Sciatic nerve (tissue), 2 donors: Measurements from ENCODE around the gene HSDL1. TPM values are rescaled to one million over a fixed set of nuclear protein-coding genes. Genes with fewer than 3 reads are reported as not detected.
"Not testable (repeated sequence)": the region's sequence is repeated elsewhere in the genome, so short reads cannot be mapped to it uniquely, and the experiment has no call there.

Experiments used
- ATAC-seq: fragments of 200-7000 bp; cut with Tn5 transposase; one replicate; pipeline ENCODE4 v1.9.1; 2020; ENCODE audit warnings: mild to moderate bottlenecking, moderate library complexity
- DNase-seq: peaks from one replicate; pipeline ENCODE4 v3.0.0-alpha.2; 2020; ENCODE audit warnings: low spot score
- intact Hi-C: fragments of 100-400 bp; cut with DNase I; formaldehyde crosslinking; loops from one replicate; pipeline ENCODE4 v1.14.2; 2022
- total RNA-seq: library from RNA; stranded (reverse); fragmentation: NEBNext Ultra II Directional; extraction: Animal tissue kit (Norgen Biotek cat#: 25700); gene quantifications from one replicate; pipeline ENCODE4 v1.2.1, GENCODE V29; 2021
- donor health status: DM: no; HTN: no; CAD: no.
- donor health status: DM: no; HTN: no; CAD: no.

Gene HSDL1
- total RNA-seq, 1 donor from 2014 or later, result 31.3 TPM

DNA sequence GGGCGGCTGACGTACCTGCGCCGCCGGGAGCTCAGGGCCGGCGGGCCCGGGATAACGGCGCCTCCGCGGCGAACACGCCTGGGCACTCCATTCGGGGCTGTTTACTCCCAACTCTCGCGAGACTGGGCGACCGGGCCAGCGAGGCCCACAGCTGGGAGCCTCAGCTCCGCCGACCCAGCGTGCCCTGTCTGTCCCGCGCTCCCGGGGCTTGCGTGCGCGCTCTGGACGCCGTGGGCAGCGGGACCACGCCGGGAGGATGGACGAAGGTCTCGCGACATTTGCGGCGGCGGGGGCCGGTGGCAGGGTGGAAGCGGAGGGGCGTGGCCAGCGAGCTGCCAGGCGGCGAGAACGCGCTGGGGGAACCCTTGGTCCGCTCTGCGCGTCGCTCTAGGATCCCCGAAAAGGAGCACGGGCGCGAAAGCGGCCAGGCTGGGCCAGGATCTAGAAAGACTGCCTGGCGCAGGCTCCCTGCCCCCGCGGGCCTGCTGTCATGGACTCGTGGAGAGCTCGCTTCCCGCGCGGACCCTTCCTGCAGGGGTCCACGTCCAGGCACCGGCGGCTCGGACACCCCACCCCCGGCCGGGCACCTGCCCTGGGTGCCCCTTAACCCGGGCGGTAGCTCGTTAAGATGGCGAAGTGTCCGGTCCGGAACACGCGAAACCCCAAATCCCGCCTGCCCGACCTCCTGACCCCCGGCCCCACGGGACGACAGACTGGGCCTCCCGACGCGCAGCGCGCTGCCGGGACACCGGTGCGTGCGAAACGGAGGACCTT is 28.1 kb downstream of the HSDL1 start, which contains the start of gene MBTPS1:
Gene MBTPS1, minus strand, starts transcription at position 223 of the 774 bp plus-strand sequence. CDS start 15,159 bp downstream, outside the sequence.
- peak; percentile 99 for ATAC-seq
- DNase-seq, result peak; percentile 99
- intact Hi-C loops, result loop anchor here (5.0 kb wide), 1 partner anchor 605 kb away; no protein-coding TSS in a partner anchor

DNA sequence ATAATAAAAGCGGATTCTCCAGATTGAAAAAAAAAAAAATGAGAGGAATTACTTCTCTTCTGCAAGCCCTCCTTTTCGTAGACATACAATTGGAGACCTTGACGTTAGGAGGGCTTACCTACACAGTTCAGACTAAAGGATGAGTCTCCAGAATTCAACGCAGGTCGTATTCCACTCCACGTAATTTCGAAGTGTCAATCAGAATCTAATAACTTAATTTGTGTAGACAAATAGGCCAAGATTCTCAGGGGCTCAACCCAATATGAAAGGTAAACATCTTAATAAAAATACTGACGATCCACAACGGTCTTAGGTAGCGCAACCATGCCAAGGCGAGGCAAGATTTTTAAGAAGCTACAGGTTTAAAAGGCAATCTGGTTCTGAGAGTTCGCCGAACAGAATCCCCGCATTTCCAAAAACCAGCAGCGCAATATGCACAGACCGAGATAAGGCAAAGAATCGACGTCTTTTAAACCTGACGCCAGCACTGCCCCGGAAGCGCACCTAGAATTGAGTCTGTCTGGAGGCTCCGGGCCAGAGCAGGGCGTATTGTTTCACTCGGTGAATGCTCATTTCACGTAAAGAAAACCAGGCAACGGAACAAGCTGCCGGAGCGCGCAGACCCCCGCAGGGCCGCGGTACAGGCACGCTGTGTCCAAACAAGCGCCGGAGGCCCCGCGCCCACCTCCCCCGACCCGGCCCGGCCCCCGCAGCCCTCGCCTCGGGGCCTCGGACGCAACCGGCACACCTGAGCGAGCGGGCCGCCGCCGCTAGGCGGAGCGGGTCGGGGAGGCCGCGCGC is 28.9 kb downstream of the HSDL1 start:
- intact Hi-C loops, result loop anchor here (1.0 to 5.0 kb wide), 2 partner anchors 25 to 606 kb away; no protein-coding TSS in a partner anchor

DNA sequence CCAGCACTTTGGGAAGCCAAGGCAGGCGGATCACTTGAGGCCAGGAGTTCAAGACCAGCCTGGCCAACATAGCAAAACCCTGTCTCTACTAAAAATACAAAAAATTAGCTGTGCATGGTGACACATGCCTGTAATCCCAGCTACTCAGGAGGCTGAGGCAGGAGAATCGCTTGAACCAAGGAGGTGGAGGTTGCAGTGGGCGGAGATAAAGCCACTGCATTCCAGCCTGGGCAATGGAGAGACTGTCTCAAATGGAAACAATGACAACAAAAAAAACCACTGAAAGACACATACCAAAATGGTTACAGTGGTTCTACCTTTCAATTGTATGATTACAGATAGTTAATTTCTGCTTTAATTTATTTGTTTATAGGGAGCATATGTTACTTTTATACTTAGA is 33.0 kb downstream of the HSDL1 start:
- intact Hi-C loops, ATAC-seq, DNase-seq: not testable (repeated sequence)

More for the DNA sequence above, 28.9 kb downstream of the HSDL1 start:
- ATAC-seq (no peak), DNase-seq (peak; percentile 68)

DNA sequence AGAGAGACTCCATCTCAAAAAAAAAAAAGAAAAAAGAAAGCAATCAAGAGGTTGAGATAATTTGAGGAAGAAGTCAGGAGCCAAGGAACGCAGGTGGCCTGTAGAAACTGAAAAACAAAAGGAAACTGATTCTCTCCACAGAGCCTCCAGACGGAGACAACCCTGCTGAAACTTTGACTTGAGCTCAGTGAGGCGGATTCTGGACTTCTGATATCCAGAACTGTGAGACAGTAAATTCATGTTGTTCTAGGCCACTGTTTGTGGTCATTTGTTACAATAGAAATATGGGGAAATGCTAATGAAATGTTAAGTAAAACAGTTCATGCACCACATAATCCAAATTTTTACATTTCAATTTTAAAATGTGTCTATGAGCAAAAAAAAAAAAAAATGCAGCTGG is 33.5 kb downstream of the HSDL1 start:
- DNase-seq, result no peak
- ATAC-seq, result no peak
- intact Hi-C loops, result no loop called here

DNA sequence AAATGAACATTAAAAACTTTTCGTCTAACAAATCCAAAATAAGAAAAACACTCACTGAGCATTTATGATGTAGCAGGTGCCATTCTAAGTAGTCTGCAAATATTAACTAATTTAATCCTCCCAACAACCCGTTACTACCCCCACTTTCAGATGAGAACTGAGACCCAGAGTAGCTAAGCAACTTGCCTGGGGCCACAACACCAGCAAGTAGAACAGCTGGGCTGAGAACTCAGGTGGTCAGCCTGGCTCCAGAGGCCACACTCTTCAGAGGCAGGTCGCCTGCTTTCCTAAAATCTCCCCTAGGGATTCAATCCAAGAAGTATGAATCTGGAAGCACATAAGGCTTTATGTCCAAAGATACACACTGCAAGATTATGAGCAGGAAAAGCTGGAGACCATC is 34.5 kb downstream of the HSDL1 start:
- DNase-seq (no peak), ATAC-seq (no peak)
- intact Hi-C loops, result no loop called here

DNA sequence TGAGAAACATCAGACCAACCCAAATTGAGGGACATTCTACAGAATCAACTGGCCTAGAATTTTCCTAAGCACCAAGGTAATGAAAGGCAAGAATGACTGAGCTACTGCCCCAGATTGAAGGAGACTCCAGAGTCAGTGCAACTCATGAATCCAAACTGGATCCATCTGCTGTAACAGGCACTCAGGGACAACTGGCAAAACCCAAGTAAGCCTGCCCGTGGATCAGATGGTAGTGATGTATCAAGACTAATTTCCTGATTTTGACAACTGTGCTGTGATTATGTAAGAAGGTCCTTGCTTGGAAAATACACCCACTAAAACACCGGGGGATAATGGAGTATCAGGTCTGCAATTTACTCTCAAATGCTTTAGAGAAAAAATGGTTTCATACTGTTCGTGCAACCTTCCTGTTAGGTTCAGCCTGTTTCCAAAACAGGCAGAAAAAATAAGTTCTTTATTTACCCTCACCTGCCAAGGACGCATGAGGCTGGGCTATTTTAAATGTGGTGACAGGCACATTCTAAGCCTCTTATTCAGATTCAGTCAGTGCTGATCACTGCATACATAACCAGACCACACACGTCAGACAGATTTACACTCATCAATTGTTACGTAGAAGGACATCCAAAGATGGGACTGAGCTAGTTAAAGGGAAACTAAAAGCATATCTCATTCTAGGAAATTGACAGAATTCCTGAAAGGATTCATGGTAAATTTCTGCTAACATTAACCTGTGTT is 35.2 kb downstream of the HSDL1 start:
- DNase-seq (no peak), ATAC-seq (no peak)
- intact Hi-C loops, result no loop called here

DNA sequence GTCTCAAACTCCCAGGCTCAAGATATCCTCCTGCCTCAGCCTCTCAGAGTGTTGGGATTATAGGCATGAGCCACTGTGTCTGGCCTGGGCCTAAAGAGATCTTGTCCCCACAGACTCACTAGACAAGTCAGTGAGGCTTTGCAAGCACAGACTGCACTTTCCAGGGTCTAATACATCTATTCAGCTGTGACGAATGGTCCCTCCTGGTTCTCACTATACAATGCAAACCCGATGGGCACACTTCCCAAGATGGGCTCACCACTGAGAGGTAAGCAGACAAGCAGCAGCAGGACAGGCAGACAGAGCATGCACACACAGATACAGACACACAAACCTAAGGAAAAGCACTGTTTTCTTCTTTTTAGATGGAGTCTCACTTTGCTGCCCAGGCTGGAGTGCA is 37.1 kb downstream of the HSDL1 start:
- DNase-seq (no peak), ATAC-seq (no peak)
- intact Hi-C loops, result no loop called here

DNA sequence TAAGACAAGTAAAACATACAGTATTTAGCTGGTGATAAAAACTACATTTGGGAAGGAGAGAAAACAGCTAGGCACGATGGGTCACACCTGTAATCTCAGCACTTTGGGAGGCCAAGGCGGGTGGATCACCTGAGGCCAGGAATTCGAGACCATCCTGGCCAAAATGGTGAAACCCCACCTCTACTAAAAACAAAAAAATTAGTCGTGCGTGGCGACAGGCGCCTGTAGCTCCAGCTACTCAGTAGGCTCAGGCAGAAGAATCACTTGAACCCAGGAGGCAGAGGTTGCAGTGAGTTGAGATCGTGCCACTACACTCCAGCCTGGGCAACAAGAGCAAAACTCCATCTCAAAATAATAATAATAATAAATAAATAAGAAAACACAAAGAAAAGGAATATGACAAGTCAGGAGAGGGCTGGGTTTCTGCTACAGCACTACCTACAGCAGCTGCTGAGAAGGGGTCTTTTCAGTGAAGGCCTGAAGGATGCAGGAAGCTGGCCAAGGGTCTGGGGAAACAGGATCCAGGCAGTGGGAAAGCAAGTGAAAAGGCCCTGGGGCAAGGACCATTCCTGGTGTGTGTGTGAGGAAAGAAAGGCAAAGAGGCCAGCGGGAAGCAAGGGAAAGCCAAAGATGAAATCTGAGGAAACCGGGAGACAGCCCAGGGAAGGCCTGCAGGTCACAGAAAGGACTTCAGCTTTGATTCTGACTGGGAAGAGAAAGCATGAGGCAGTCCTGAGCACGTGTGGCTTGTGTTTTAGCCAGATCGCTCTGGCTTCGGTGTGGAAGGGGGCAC is 38.8 kb downstream of the HSDL1 start:
- no peak for ATAC-seq
- DNase-seq, result no peak
- intact Hi-C loops, result no loop called here

DNA sequence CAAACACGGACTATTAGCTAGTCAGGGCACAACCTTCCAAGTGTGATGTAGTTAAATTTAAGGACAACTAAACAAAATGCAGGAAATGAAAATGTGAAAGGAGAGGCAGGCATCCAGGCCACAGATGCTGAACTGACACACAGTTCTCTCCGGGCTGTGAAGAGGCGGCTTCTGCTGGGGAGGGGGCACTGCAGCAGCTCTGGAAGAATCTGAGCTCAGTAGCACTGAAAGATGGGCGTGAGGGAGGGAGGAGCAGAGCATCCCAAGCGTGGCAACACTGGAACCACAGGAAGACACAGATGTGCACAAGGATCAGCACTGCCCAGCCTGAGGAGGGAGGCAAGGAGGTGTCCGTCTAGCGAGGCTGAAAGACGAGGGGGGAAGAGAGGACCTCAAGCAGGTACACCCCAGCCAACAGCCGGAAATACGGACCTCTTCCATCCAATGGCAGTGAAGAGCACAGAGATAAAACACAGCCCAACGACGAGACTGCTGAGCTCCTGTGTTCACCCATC is 39.6 kb downstream of the HSDL1 start:
- peak; percentile 23 for ATAC-seq
- DNase-seq, result no peak
- intact Hi-C loops, result no loop called here

DNA sequence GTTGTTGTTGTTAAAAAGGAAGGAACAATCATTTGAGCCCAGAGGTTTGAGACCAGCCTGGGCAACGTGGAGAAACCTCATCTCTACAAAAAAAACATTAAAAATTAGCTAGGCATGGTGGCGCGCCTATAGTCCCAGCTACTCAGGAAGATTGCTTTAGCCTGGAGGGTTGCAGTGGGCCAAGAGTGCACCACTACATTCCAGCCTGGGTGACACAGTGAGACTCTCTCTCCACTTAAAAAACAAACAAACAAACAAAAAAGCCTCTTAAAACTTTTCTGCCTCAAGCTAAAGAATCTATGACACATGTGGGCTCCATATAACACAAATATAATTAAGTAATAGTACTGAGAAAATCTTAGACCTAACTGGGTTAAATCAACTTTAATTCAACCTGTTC is 40.7 kb downstream of the HSDL1 start:
- intact Hi-C loops, result loop anchor here (5.0 kb wide), 1 partner anchor 1463 kb away; no protein-coding TSS in a partner anchor
- DNase-seq (no peak), ATAC-seq (no peak)

DNA sequence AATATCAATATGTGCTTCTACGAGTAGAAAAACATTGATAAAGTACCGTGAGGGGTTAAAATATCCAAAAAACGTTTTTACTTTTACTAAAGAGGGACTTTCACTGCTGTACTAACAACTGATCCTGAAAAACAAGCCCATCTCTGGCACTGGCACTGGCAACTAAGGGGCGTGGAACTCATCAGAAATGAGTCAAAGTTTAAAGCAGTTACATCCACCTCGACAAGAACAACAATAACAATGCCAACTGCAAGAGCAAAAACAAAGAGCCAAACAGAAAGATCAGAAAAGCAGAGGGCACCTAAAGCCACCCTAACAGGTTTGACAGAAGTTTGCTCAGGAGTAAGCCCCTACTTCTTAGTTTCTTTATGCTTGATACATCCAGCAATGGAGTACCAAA is 41.3 kb downstream of the HSDL1 start:
- no peak for ATAC-seq

DNA sequence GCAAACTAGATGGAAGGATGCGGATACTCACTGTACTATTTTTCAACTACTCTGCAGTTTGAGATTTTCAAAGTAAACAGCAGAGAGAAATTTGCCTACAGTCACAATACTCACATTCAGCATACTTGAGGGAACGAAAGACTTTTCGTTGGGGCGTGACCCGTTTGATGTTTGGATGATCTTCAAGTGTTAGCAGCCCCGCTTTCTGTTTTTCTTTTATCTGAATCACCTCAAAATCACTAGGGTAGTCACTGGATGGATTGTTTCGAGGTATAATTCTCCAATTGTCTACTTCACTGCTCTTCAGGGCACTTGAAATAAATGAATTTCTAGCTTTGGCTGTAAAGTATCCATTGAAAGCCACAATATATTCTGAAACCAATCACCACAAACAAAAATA is 46.0 kb downstream of the HSDL1 start:
- ATAC-seq (no peak), DNase-seq (no peak)
- intact Hi-C loops, result no loop called here

More for the DNA sequence above, 41.3 kb downstream of the HSDL1 start:
- DNase-seq, result no peak
- intact Hi-C loops, result loop anchor here (5.0 kb wide), 1 partner anchor 1464 kb away; no protein-coding TSS in a partner anchor

DNA sequence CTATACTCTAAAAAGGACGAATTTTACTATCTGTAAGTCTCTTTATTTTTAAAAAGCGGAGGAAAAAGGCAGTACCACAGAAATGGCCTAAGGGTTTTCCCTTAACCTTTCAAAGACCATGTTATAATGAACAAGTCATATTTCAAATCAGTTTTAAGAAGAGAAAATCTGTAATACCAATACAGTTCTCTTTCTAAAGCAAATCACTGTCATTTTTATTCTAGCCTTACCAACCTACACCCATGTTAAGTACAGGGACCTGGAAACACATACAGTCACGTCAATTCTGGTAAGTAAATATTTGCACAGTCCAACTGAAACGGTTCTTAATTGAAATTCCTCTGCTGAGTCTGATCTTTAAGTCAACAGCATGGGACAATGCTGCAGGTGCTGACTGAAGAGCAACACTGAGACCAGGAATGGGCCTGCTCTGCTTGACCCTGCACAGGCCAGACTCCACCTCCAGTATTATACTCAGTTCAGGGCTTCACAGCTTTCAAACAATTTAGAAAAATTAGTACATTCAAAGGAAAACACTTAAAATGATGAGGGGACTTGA is 48.5 kb downstream of the HSDL1 start:
- intact Hi-C loops, result no loop called here
- ATAC-seq, result no peak
- DNase-seq, result no peak

DNA sequence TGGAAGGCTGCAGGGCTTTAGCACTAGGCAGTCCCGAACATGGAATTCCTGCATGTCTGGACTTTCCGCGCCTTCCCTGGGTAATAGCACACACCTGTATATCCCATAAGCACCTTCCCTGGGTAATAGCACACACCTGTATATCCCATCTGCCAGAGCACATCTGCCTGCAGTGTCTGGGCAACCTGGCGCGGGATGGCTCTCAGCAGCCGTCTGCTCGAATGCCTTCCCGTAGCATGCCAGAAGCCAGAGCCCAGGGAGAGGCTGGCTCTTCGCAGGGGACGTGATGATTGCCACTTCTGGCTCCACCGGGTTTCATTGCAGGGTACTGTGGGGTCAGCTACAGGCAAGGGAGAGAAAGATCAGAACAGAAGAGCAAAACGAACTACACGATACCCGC is 49.5 kb downstream of the HSDL1 start:
- no peak for ATAC-seq
- intact Hi-C loops, result no loop called here
- DNase-seq, result no peak

DNA sequence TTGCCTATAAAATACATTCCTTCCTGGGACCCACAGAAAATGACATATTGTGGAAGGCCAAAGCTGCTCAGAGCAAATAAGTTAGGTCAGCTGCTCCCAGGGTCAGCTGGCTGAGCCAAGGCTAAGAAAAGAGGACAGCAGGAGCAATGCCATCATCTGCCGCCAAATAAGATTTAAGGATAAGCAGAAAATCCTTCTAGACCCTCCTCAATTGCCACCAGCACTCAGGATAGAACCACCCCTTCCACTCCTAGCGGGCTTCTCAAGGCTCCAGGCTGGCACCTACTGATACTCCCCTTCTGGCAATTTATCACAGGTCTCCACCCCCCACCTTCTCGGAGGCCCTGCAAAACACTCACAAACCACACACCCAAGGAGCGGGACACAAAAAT is 51.1 kb downstream of the HSDL1 start:
- ATAC-seq, result no peak
- intact Hi-C loops, result no loop called here
- no peak for DNase-seq

DNA sequence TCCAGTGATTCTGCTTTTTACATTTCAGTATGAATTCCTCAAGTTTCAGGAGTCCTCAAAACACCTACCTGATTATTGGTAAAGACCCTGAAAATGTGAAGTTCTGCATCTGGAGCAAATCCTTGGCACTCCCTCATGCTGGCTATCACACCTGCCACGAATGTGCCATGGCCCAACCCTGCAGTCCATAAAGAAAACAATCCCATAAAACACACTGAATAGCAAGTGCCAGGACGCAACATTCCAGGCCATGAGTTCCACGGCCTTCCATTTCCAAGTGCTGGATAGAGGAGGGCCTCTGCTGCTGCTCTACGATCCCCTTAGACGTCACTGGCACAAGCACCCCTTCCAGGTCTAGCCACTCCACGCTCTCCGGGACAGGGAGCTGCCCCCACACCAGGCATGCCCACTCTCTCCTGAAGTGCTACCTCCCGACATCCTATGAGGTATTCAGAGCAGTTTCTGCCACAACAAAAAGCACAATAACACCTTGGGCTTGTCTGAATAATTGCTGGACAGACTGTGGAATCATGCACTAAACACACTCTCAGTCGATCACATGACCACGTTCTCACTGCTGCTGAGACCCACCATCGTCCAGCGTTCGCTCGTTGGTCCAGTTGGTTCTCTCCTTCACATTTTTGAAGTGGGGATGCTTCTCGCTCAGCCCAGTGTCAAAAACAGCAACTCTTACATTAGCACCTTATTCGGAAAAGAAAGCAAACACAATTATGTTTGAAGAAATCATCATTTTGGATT is 51.7 kb downstream of the HSDL1 start:
- DNase-seq (no peak), ATAC-seq (no peak)
- intact Hi-C loops, result no loop called here

DNA sequence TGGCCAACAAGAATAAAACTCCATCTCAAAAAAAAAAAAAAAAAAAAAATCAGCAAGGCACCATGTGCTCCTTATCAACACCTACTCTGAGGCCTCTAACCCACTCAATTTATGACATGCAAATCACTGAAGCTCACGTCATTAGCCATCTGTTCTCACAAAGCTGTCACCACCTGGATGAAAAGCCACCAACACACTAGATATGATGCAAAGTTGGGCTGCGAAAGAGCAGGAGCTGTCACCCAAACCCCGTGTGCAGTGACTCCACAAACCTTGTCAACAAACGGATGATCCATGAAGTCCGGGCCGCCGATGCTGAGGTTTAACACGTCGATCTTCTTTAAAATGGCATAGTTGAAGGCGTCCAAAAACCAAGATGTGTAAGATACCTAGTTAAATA is 53.5 kb downstream of the HSDL1 start:
- intact Hi-C loops, result loop anchor here (1.0 kb wide), 1 partner anchor 24 kb away; no protein-coding TSS in a partner anchor
- ATAC-seq, result no peak
- no peak for DNase-seq
